CD14-positive monocyte (primary cell): Measurements from ENCODE around the gene RFX2. TPM values are rescaled to one million over a fixed set of nuclear protein-coding genes. Genes with fewer than 3 reads are reported as not detected.

Experiments
- DNase-seq, 3 donors: peaks; one replicate each; pipeline ENCODE4 v3.0.0-alpha.2; 2011 to 2022
- H2AFZ ChIP-seq: 2 replicates; pipeline ENCODE4 v1.6.0; 2012; ENCODE audit warnings: mild to moderate bottlenecking, low read depth, low read length, inconsistent platforms; ENCODE audit not compliant: insufficient read depth, poor library complexity, severe bottlenecking
- H3K27ac ChIP-seq, 2 donors: 1 replicate in 1 of 2; 2 replicates in 1 of 2; pipeline ENCODE4 v1.5.1; 2012 to 2013; ENCODE audit warnings: low read length in 2 of 2, control low read depth in 1 of 2, inconsistent platforms in 1 of 2, low read depth in 1 of 2, mild to moderate bottlenecking in 1 of 2
- H3K27me3 ChIP-seq, 2 donors: one replicate each; pipeline versions ENCODE4 v1.6.0 to v1.6.1; 2011 to 2013; ENCODE audit warnings: low read length in 2 of 2; ENCODE audit not compliant: control insufficient read depth in 2 of 2, insufficient read depth in 2 of 2
- H3K36me3 ChIP-seq, 2 donors: replicated peaks in 1 of 2; 1 replicate in 1 of 2; 2 replicates in 1 of 2; pipeline versions ENCODE4 v1.5.1 to v1.6.1; 2012 to 2013; ENCODE audit warnings: low read length in 2 of 2, control low read depth in 1 of 2, inconsistent platforms in 1 of 2, mild to moderate bottlenecking in 1 of 2; ENCODE audit not compliant: insufficient read depth in 2 of 2, control insufficient read depth in 1 of 2
- H3K4me1 ChIP-seq, 2 donors: 1 replicate in 1 of 2; 2 replicates in 1 of 2; pipeline versions ENCODE4 v1.5.1 to v1.6.1; 2012 to 2013; ENCODE audit warnings: low read length in 2 of 2, control low read depth in 1 of 2, inconsistent platforms in 1 of 2, mild to moderate bottlenecking in 1 of 2, moderate library complexity in 1 of 2; ENCODE audit not compliant: insufficient read depth in 2 of 2, control insufficient read depth in 1 of 2
- H3K4me2 ChIP-seq: replicated peaks from 2 replicates; pipeline ENCODE3; 2012; ENCODE audit warnings: low read length, moderate library complexity, mild to moderate bottlenecking; ENCODE audit not compliant: poor library complexity, severe bottlenecking; ENCODE audit errors: extremely low read depth
- H3K4me3 ChIP-seq, 3 experiments: fragments of 200-600 bp in 1 of 3; sonication (generic) in 1 of 3; replicated peaks in 1 of 3; 1 replicate in 2 of 3; 2 replicates in 1 of 3; pipeline ENCODE4 v1.5.1; 2011 to 2013; ENCODE audit warnings: low read length in 3 of 3, mild to moderate bottlenecking in 3 of 3, control low read depth in 2 of 3, low read depth in 2 of 3, inconsistent platforms in 1 of 3, moderate library complexity in 1 of 3
- H3K79me2 ChIP-seq: 2 replicates; pipeline ENCODE4 v1.6.0; 2012; ENCODE audit warnings: mild to moderate bottlenecking, control low read depth, inconsistent platforms, low read length, moderate library complexity; ENCODE audit not compliant: insufficient read depth
- H3K9ac ChIP-seq: 2 replicates; pipeline ENCODE4 v1.6.0; 2017; ENCODE audit warnings: low read length, mild to moderate bottlenecking; ENCODE audit not compliant: insufficient read depth, poor library complexity, severe bottlenecking
- H3K9me3 ChIP-seq, 2 donors: replicated peaks in 1 of 2; 1 replicate in 1 of 2; 2 replicates in 1 of 2; pipeline versions ENCODE4 v1.5.1 to v1.6.1; 2012 to 2013; ENCODE audit warnings: low read length in 2 of 2, control low read depth in 1 of 2; ENCODE audit not compliant: control insufficient read depth in 1 of 2, insufficient read depth in 1 of 2
- H4K20me1 ChIP-seq: 2 replicates; pipeline ENCODE4 v1.6.0; 2012; ENCODE audit warnings: mild to moderate bottlenecking, low read length, control low read depth, moderate library complexity; ENCODE audit not compliant: insufficient read depth
- H3K27ac Mint-ChIP-seq, 7 donors: one replicate each; pipeline ENCODE4 v1.8.0; 2020; ENCODE audit warnings: mild to moderate bottlenecking in 7 of 7, mixed read lengths in 7 of 7, moderate library complexity in 6 of 7, inconsistent platforms in 2 of 7
- H3K27me3 Mint-ChIP-seq, 3 donors: one replicate each; pipeline ENCODE4 v1.8.0; 2021 to 2022; ENCODE audit warnings: low read depth in 3 of 3, mild to moderate bottlenecking in 3 of 3, mixed read lengths in 3 of 3, moderate library complexity in 3 of 3, inconsistent platforms in 1 of 3
- H3K36me3 Mint-ChIP-seq, 2 donors: one replicate each; pipeline ENCODE4 v1.8.0; 2020; ENCODE audit warnings: mixed read lengths in 2 of 2, inconsistent platforms in 1 of 2, mild to moderate bottlenecking in 1 of 2
- H3K4me1 Mint-ChIP-seq: one replicate; pipeline ENCODE4 v1.8.0; 2020; ENCODE audit warnings: mild to moderate bottlenecking, mixed read lengths
- H3K4me3 Mint-ChIP-seq, 2 donors: one replicate each; pipeline ENCODE4 v1.8.0; 2020; ENCODE audit warnings: mild to moderate bottlenecking in 2 of 2, mixed read lengths in 2 of 2, moderate library complexity in 1 of 2
- H3K9me3 Mint-ChIP-seq, 7 donors: one replicate each; pipeline ENCODE4 v1.8.0; 2020 to 2022; ENCODE audit warnings: mixed read lengths in 7 of 7, mild to moderate bottlenecking in 6 of 7, moderate library complexity in 6 of 7, inconsistent platforms in 2 of 7
- CTCF ChIP-seq: fragments of 200-600 bp; IDR thresholded peaks from one replicate; pipeline ENCODE4 v1.8.0; 2022; ENCODE audit warnings: antibody characterized with exemption, mild to moderate bottlenecking
- WGBS: methylation state at CpG from one replicate; pipeline ENCODE4 v1.1.5; 2013; ENCODE audit warnings: missing lambda C conversion rate; ENCODE audit not compliant: insufficient coverage; 5-methylcytosine and 5-hydroxymethylcytosine counted together
- intact Hi-C, 2 donors: fragments of 100-400 bp; cut with micrococcal nuclease; formaldehyde crosslinking; loops; one replicate each; pipeline versions ENCODE4 v1.15.0 to v1.15.1; 2023
- polyA plus RNA-seq, 3 donors: library from polyadenylated mRNA; depleted of rRNA in 1 of 3; unstranded in 2 of 3; stranded (reverse) in 1 of 3; fragments of 300-500 nt in 2 of 3; fragments of >200 nt in 1 of 3; fragmentation: Illumina TruSeq in 2 of 3; gene quantifications; 1 replicate in 2 of 3; 2 replicates in 1 of 3; pipeline ENCODE4 v1.2.3, GENCODE V29; 2012 to 2021

The RFX2 gene
- polyA plus RNA-seq, 3 donors: 5.7 to 12.9 (median 8.7) TPM

GRCh38 chr19:6066661-6067646 is 43.3 kb downstream of the RFX2 start:
- Mint-ChIP-seq H3K4me1 (peaks cover 89% of the 10 kb centered on the region), H3K36me3 (peaks cover 15 to 28% of the 10 kb centered on the region in 2 donors), H3K9me3 (peaks cover 0 to 4% (median 0%) of the 10 kb centered on the region in 7 donors), H3K27ac (peak overlapping the region; percentile 97 to 99 (median 99)), H3K4me3 (peak overlapping the region; percentile 62 to 80), H3K27me3 (peaks cover 0 to 18% (median 0%) of the 10 kb centered on the region in 3 donors)
- H3K79me2 ChIP-seq: no peaks in the 10 kb centered on the region
- peak overlapping the region in 1 of 3 experiments; percentile 29 for H3K4me3 ChIP-seq
- DNase-seq: peak; percentile 91 to 98 (median 96)
- H3K9me3 ChIP-seq: no peaks in the 10 kb centered on the region
- no peak overlapping the region for H2AFZ ChIP-seq
- peaks cover 73 to 77% of the 10 kb centered on the region in 2 donors for H3K4me1 ChIP-seq
- no peaks in the 10 kb centered on the region for H4K20me1 ChIP-seq
- H3K27ac ChIP-seq: peak overlapping the region; percentile 75 to 95
- 14% methylated on average over 10 of the region's 18 CpGs for WGBS
- H3K4me2 ChIP-seq: peak overlapping the region; percentile 42
- H3K27me3 ChIP-seq: no peaks in the 10 kb centered on the region
- intact Hi-C loops: loop anchor here in 1 of 2 donors (1.0 to 5.0 kb wide), 3 partner anchors 10 to 40 kb away; no protein-coding TSS in a partner anchor
- TF ChIP-seq CTCF: no peak
- peak overlapping the region; percentile 66 for H3K9ac ChIP-seq
- no peaks in the 10 kb centered on the region for H3K36me3 ChIP-seq

- peaks cover 79 to 81% of the 10 kb centered on the region in 2 donors for H3K4me1 ChIP-seq
- no peaks in the 10 kb centered on the region for H3K9me3 ChIP-seq
- peak overlapping the region; percentile 66 for H3K9ac ChIP-seq
- H3K4me2 ChIP-seq: peak overlapping the region; percentile 42
- H4K20me1 ChIP-seq: no peaks in the 10 kb centered on the region
- DNase-seq: peak; percentile 86 to 94 (median 92)
- Mint-ChIP-seq H3K27ac (peak overlapping the region; percentile 97 to 99 (median 99)), H3K36me3 (peaks cover 18 to 35% of the 10 kb centered on the region in 2 donors), H3K27me3 (peaks cover 0 to 25% (median 0%) of the 10 kb centered on the region in 3 donors), H3K9me3 (peaks cover 0 to 4% (median 0%) of the 10 kb centered on the region in 7 donors), H3K4me1 (peaks cover 94% of the 10 kb centered on the region), H3K4me3 (peak overlapping the region; percentile 63 to 77)
- H3K27me3 ChIP-seq: no peaks in the 10 kb centered on the region
- intact Hi-C loops: loop anchor here in 1 of 2 donors (5.0 kb wide), 1 partner anchor 41 kb away; no protein-coding TSS in a partner anchor
- WGBS: 9% methylated on average over 3 of the region's 16 CpGs
- TF ChIP-seq CTCF: no peak
- no peaks in the 10 kb centered on the region for H3K79me2 ChIP-seq
- no peaks in the 10 kb centered on the region for H3K36me3 ChIP-seq
- peak overlapping the region in 2 of 3 experiments; percentile 7 to 12 for H3K4me3 ChIP-seq
- peak overlapping the region; percentile 75 to 95 for H3K27ac ChIP-seq
- no peak overlapping the region for H2AFZ ChIP-seq
These were observed 44.5 kb downstream of the RFX2 start for GRCh38 chr19:6065685-6066374.
